Measurements from ENCODE around the gene BTBD2. TPM values are rescaled to one million over a fixed set of nuclear protein-coding genes. Genes with fewer than 3 reads are reported as not detected.
A peak's percentile ranks its signal among the peaks of the same experiment; 100 is the strongest.

BTBD2 gene
- polyA plus RNA-seq, 1 experiment, result 25.5 TPM

DNA sequence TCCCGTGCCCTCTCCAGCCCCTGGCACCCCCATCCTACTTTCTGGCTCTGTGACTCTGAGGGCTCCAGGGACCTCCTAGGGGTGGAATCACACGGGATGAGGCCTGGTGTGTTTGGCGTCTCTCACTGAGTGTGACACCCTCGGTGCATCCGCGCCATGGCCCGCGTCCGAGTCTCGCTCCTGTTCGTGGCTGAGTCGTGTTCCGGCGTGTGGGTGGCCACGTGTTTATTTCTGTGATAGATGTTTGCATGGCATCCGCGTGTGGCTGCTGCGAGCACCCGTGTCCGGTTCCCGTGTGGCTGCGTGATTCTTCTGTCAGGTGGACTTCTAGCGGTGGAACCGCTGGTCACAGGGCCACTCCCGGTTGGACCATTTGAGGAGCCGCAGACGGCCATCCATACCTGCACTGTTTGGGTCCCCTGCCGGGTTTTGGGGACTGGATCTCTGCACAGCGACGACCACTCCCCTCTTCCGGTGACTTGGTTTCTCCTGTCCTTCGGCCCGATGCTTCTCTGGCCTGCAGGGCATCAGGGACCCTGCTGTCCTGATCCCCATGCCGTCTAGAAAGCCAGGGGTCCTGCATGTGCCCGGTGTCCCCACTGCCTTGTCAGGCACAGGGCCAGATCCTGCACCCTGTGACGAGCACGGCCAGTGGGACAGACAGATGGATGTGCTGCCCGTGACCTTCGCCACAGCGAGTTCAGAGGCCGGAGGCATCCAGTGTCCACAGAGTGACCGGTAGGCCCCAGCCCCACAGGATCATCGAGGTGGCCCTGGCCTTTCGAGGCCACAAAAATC lies 66.0 kb downstream of the BTBD2 start:
- DNase-seq (ENCODE audit: low read depth, low spot score), result no peak
- H3K27me3 ChIP-seq (ENCODE audit: control insufficient read depth, insufficient read depth, low read length), result no peaks in the 10 kb centered on the region
- ChIA-PET POLR2A (interaction anchor here (0.6 kb wide), 1 partner anchor 88 kb away, joined by 3 read pairs; no protein-coding TSS in a partner anchor), CTCF (no interaction called here)
- no peak overlapping the region for H3K27ac ChIP-seq (ENCODE audit: low read depth, low read length)
- peaks cover 32% of the 10 kb centered on the region; the same call in 1 of the 2 replicates for H3K9me3 ChIP-seq (ENCODE audit: control insufficient read depth, insufficient read depth, low read length)
- H3K4me3 ChIP-seq (ENCODE audit: low read depth, low read length), result no peak overlapping the region
- TF ChIP-seq, protein P1, sequence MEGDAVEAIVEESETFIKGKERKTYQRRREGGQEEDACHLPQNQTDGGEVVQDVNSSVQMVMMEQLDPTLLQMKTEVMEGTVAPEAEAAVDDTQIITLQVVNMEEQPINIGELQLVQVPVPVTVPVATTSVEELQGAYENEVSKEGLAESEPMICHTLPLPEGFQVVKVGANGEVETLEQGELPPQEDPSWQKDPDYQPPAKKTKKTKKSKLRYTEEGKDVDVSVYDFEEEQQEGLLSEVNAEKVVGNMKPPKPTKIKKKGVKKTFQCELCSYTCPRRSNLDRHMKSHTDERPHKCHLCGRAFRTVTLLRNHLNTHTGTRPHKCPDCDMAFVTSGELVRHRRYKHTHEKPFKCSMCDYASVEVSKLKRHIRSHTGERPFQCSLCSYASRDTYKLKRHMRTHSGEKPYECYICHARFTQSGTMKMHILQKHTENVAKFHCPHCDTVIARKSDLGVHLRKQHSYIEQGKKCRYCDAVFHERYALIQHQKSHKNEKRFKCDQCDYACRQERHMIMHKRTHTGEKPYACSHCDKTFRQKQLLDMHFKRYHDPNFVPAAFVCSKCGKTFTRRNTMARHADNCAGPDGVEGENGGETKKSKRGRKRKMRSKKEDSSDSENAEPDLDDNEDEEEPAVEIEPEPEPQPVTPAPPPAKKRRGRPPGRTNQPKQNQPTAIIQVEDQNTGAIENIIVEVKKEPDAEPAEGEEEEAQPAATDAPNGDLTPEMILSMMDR (IDR thresholded peaks at IDR 0.05; ENCODE audit: low read depth, low read length), result no peak

DNA sequence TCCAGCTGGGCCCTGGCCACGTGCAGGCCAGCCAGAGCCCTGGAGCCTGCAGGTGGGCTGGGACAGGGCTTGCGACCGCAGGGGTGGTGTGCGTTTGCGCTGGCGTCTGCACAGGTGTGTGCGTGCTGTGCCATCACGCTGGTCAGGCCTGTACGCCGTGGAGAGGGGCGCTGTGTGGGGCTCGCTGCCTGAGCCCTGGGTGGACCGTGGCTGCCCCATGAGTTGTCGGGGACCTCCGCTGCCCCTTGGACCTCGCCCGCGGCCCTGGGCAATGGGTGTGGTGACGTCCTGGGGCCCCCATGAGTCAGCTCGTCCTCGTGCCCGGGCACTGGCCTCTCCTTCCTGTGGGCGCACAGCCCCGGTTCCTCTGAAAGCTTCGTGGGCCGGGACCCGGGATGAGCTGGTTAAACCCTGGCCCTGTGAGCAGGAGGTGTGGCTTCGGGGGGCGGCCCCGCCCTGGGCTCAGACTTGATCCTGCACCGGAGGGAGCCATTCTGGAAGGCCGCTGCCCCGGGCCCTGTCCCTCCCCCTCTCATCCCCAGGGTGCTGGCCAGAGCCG lies 67.8 kb downstream of the BTBD2 start:
- CTCF ChIA-PET, result interaction anchor here (1.0 kb wide), 1 partner anchor 18 kb away, joined by 3 read pairs; no protein-coding TSS in a partner anchor
- H3K4me3 ChIP-seq (ENCODE audit: low read depth, low read length), result no peak overlapping the region
- POLR2A ChIA-PET, result no interaction called here
- peaks cover 32% of the 10 kb centered on the region; the same call in 1 of the 2 replicates for H3K9me3 ChIP-seq (ENCODE audit: control insufficient read depth, insufficient read depth, low read length)
- TF ChIP-seq, protein P1 (IDR thresholded peaks at IDR 0.05; ENCODE audit: low read depth, low read length), result no peak
- no peak for DNase-seq (ENCODE audit: low read depth, low spot score)
- H3K27ac ChIP-seq (ENCODE audit: low read depth, low read length), result no peak overlapping the region
- H3K27me3 ChIP-seq (ENCODE audit: control insufficient read depth, insufficient read depth, low read length), result no peaks in the 10 kb centered on the region

DNA sequence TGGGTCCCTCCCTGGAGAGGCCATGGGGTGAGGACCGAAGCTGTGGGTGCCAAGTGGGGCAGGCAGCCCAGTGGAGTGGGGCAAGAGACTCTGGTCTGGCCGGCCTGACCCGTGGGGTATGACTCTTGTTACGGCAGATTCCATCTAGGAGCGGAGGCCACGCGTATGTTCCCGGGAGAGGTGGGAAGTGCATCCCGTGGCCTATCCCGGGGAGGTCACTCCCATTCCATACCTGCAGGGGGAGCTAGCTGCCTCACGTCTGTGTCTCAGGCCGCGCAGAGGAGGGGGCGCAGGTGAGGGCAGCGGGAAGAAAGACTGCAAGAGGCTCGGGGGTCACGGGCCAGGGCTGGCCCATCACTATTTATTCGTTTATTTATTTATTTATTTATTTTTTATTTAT lies 69.6 kb downstream of the BTBD2 start:
- no peaks in the 10 kb centered on the region for H3K27me3 ChIP-seq (ENCODE audit: control insufficient read depth, insufficient read depth, low read length)
- ChIA-PET CTCF (interaction anchor here (0.7 kb wide), 2 partner anchors 22 to 106 kb away, joined by 7 to 9 read pairs; no protein-coding TSS in a partner anchor), POLR2A (no interaction called here)
- no peak overlapping the region for H3K27ac ChIP-seq (ENCODE audit: low read depth, low read length)
- TF ChIP-seq, protein P1 (IDR thresholded peaks at IDR 0.05; ENCODE audit: low read depth, low read length), result peak; percentile 51
- no peak overlapping the region for H3K4me3 ChIP-seq (ENCODE audit: low read depth, low read length)
- DNase-seq (ENCODE audit: low read depth, low spot score), result no peak
- H3K9me3 ChIP-seq (ENCODE audit: control insufficient read depth, insufficient read depth, low read length), result peaks cover 28% of the 10 kb centered on the region; the same call in 1 of the 2 replicates

DNA sequence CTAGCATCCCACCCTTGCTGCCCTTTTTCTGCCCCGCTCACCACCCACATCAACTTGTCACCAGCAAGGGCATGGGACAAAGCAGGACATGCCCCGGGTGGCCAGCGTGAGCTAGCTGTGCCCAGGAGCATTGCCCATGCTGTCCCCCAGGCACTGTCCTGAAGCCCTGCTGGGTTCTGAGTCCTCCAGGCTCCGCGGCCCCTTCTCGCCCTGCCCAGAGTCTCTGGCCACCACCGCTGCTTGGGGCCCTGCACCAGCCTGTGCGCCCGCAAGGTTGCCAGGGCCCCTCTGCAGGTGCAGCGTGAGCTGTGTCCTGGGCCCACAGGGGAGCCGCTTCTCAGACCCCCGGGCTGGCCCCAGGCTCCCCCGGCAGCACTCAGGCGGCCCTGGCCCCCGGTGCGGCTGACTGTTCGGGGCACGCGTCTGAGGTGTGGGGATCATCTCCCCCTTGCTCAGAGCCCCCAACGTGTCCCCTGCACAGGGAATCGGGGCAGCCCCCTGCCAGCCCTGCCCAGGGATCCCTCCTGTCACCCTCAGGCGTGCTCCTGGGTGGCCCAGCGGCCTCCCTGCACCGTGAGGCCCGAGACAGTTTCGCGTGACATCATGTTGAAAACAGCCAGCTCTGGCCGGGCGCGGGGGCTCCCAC lies 70.5 kb downstream of the BTBD2 start:
- no peak for DNase-seq (ENCODE audit: low read depth, low spot score)
- ChIA-PET CTCF (interaction anchor here (0.7 kb wide), 3 partner anchors 10 to 106 kb away, joined by 7 to 10 read pairs (median 9); no protein-coding TSS in a partner anchor), POLR2A (interaction anchor here (0.5 kb wide), 1 partner anchor 27 kb away, joined by 3 read pairs; no protein-coding TSS in a partner anchor)
- TF ChIP-seq, protein P1 (IDR thresholded peaks at IDR 0.05; ENCODE audit: low read depth, low read length), result no peak
- H3K9me3 ChIP-seq (ENCODE audit: control insufficient read depth, insufficient read depth, low read length), result peaks cover 23% of the 10 kb centered on the region; the same call in 1 of the 2 replicates
- H3K27me3 ChIP-seq (ENCODE audit: control insufficient read depth, insufficient read depth, low read length), result no peaks in the 10 kb centered on the region
- H3K4me3 ChIP-seq (ENCODE audit: low read depth, low read length), result no peak overlapping the region
- H3K27ac ChIP-seq (ENCODE audit: low read depth, low read length), result no peak overlapping the region
